GM20431 (cell line): ENCODE data around the gene SMG6.
"Not testable (repeated sequence)": the region's sequence is repeated elsewhere in the genome, so short reads cannot be mapped to it uniquely, and the experiment has no call there.

Experiments
- in situ Hi-C: fragments of 300-500 bp; cut with MseI, MboI; formaldehyde crosslinking; loops from one replicate; pipeline ENCODE4 v1.15.0; 2020; ENCODE audit warnings: low sequenced_read_pairs; ENCODE audit not compliant: unreplicated experiment

The SMG6 gene

DNA sequence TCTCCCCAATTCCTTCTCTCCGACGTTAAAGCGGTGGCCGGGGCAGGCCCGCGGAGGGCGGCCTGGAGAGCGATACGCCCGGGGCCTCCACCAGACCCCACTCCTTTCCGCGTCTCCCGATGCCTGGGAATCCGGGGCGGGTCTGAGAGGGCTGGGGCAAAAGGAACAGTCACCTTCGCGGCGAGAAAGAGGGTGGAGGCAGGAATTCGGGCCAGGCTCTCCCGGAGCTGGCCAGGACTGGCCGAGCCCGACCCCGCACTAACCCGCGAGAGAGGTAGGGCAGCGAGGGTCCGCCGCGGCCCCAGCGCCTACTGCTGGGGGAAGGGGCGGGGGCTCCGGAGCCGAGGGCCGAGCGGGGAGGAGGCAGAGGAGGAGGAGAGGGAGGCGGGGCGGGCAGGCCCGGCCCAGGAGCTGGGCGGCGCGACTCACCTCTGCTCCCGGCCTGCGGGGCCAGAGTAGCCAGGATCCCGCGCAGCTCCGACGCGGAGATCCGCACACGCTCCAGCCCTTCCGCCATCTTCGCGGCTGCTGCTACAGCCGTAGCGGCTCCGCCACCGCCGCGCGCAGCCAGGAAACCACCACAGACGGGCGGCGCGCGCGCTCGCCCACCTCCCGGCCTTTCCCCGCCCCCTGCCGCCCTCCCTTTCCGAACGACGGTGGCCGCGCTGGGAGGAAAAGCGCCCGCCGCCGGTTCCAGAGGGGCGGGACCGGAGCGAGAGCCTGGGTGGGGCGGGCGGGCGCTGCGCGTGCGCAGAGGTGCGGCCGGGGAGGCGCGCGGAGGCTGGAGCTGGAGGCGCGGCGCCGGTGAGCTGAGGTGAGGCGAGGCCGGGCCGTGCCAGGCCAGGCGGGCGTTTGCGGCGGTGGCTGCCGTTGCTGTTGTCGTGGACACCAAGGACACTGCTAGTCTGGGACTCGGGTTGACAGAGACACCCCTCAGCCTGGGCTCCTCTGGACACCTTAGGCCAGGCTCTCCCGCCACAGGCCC, at the start of gene SMG6, which contains the start of gene SRR:
SMG6 (minus strand) TSS at position 582 of the 985 bp plus-strand sequence; CDS start at position 517, 65 bp downstream.
SRR (plus strand) TSS at position 747 of the 985 bp plus-strand sequence. CDS start 11,611 bp downstream, outside the sequence.
- in situ Hi-C loops: no loop called here

DNA sequence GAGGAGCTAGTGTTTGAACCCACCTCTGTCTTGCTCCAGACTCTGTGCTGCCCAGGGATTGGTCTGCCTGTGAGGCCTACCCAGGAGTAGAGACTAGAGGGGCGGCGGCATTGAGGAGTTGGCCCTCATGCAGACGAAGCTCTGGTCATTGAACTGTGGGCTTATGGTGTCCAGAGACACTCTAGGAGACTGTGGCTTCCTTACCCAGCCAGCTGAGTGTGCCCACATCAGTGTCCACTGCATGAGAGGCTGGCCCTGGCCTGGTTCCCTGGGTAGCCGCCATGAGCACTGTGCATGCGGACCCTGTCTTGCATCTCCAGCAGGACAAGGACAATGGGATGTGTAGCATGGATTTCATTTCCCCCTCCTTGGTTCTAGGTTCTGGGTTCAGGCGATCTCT, 47.7 kb upstream of the SMG6 start:
- in situ Hi-C loops: no loop called here

DNA sequence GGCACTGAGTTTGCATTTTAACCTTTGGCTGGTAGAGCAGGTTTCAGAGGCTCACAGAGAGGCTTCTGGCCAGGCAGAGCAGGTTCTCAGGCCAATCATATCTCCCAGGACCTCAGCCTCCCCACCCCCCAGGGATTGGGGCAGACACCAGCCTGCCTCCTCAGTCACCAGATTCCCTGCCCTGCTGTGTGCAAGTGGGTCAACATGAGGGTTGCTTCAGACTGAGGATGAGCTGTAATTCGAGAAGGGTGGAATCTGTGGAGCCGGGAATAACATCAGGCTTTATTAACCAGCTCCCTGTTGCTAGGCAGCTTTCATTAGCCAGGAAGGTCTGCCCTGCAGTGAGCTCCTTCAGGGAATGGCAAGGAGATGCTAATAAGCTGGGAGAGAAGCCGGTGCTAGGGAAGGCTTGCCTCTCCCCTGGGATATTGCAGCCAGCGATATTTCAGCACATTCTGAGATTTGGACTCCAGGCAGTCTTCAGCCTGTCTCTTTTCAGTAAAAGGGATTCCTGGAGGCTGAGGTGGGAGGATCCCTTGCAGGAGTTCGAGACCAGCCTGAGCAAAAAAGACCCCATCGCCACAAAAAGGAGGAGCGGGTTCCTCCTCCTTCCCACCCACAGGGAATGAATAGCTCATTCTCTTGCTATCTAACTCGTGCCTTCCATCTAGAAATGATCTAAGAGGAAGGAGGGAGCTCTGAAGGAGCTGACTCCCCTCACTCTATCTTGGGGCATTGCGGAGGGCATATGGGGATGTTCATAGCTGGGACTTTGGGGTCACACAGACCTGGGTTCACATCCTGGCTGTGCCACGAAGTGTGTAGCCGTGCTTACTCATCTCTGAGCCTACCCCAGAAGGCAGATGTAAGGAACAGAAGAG, 44.5 kb upstream of the SMG6 start:
- in situ Hi-C loops: no loop called here

DNA sequence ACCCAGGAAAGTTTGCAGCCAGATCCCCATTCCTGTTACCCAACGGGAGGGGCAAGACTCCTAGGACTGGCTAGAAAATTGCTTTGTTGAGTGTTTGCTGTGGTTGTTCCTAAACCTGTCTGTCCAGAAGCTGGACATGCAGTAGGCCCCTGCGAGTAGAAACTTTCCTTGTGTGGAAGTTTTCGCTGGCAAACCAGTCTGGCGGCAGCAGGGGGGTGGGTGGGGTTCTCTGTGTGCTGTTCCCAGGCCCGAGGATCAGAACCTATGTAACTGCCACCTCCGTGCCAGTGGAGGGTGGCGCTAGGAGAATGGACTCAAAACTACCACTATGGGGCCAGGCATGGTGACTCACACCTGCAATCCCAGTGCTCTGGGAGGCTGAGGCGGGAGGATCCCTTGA, 42.9 kb upstream of the SMG6 start:
- in situ Hi-C loops: no loop called here

DNA sequence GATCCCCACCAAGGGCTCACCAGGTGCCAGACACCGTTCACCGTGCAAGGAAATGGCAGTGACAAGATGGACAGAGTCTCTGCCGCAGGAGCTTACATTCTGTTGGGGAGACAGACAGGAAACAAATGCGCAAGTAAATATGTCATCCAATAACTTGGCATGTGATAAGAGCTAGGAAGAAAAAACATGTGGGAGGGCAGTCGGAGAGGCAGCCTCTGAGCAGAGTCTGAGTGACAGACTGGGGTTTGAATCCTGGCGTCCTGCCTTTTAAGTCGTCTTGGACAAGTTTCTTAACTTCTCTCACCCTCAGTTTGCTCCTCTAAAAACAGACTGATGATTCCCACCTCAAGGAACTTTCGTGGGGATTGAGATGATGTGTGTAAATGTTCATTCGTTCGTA, 40.9 kb upstream of the SMG6 start:
- in situ Hi-C loops: no loop called here

DNA sequence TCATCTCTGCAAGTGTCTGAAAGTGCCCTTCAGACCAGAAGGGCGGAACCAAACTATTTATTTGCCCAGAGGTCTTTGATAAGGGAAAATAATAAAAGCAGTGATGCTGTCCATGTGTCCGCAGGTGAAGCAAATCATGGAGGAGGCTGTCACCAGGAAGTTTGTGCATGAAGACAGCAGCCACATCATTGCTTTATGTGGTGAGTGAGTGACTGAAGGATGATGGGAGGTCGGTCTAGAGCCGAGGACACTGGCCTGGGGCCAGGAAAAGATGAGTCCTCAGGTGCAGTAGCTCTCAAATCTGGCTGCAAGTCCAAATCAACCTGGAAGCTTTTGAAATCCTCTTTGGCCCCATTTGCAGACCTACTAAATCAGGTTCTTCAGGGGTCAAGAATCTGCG, 39.8 kb upstream of the SMG6 start:
- in situ Hi-C loops: no loop called here

DNA sequence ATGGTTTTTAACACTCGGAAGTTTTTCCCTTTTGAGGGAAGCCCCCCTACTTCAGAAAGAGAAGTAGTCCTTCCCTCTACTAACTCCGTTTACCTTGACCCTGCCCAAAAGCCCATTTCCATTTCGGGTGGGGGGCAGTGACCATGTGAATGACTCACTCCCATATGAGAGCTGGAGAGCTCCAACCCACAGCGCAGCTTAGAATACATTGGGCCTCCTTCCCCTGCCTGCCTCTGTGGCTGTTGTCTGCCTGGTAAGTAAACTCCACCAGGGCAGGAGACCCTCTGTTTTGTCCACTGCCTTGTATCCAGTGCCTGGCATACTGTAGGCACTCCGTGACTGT, 34.7 kb upstream of the SMG6 start:
- in situ Hi-C loops: no loop called here

DNA sequence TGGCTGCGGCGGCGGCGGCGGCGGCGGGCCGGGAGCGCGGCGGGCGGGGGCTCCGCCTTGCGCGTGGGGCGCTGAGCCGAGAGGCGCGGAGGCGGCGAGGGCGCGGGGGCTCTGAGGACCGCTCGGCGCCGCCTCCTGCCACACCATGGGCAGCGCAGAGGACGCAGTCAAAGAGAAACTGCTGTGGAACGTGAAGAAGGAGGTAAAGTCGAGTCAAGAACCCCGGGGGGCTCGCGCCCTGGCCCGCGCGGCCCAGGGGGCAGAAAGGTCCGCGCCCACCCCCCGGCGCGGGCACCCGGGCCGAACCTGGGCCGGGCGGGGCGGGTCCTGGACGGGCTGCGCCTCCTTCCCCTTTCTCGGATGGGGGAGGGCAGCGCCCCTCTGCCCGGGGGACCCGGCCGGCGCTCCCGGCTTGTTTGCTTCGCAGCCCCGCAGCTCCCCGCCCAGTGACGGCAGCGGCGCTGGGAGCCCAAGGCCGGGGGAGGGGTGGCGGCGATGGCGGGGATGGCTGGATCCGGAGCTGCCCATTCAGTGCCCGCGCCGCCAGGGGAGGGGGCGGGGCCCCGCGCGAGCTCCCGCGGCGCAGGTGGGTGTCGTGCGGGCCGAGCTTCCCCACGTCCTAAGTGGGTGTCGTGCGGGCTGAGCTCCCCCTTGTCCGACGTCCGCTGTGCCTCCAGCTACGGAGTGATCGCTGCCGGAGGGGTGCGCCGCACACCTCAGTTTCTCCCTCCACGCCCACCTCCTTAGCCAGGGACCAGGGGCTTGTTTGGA, 34.1 kb upstream of the SMG6 start:
- in situ Hi-C loops: no loop called here

DNA sequence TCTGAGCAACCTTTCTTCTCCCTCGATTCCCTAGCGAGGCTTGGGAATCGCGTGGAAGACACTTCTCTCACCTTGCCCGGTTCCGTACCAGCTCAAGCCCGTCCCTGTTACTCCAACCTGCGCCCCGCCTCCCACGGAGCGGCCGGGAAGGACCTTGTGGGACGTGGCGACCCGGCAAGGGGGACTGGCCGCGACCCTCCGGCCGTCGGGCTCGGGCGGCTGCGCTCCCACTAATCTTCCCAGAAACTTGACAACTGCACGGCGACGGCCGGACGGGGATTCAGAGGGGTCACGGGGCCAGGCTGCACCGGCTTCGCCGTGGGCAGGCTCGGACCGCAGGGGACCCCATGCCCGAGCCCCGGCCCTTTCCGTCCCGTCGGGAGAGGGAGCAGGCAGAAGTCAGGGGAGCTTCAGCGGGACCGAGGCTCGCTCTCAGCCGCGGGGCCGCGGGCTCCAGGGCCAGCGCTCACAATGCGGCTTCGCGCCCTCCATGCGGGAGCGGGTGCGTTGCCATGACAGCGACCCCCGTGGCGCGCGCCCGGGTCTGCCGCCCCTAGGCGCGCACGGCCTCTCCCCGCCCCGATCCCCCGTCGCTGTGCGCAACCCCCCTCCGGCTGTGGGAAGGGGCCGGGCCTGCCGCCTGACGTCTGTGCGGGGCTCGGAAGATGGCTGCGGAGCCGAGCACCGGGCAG, 33.4 kb upstream of the SMG6 start, which contains the start of gene SGSM2:
SGSM2 (plus strand) TSS at position 650 of the 692 bp plus-strand sequence. CDS start 188 bp downstream, outside the sequence.
- in situ Hi-C loops: no loop called here

DNA sequence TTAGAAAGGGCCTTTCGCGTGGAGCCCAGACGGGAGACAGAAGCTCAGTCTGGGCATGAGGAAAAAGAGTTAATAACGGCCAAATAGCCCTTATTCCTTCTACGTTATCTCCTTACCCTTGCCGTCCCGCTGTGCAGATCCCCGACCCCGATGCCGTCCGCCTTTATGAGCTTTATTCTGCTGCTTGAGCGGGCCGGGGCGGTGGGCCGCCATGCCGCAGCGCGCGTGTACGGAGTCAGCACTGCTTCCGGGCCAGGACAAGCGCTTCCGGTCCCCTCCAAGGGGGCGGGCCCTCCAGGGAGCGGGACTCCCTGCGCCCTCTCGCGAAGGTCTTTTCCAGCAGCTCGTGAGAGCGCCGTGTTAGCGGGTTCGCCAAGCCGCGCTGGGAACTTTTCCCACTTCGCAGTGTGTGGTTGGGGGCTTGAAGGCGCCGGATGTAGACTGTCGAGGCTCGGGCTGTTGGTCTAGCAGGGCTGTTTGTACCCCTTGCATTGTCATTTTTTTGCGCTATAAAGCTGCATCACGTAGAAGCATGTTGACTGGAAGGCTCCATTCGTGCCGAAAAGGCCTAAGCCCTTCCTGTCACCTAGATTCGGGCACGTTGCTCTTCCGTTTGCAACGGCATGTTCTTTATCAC, 32.7 kb upstream of the SMG6 start, which contains the start of gene TSR1:
TSR1 (minus strand) TSS at position 243 of the 637 bp plus-strand sequence; CDS start at position 213, 30 bp downstream.
- in situ Hi-C loops: no loop called here

DNA sequence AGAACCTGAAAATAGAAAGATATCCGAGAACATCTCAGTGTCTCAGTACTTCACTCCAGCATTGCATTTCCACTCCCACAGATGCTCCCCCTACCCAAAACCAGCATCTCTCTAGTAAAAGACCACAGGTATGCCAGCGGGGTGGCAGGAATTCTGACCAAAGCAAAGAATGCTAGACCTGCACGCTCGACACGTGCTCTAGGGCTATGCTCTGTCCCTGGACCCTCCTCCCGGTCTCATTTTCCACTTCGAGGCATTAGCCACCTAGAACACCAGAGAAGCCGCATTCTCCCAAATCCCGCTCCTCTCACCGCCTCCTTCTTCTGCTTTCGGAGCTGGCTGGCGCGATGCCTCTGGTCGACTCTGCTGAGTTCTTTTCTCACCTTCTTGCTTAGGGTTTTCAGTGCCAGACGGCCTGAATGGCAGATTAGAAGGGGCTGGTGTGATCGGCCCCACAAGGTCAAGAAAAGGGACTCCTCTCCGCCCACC, 32.2 kb upstream of the SMG6 start:
- in situ Hi-C loops: no loop called here

DNA sequence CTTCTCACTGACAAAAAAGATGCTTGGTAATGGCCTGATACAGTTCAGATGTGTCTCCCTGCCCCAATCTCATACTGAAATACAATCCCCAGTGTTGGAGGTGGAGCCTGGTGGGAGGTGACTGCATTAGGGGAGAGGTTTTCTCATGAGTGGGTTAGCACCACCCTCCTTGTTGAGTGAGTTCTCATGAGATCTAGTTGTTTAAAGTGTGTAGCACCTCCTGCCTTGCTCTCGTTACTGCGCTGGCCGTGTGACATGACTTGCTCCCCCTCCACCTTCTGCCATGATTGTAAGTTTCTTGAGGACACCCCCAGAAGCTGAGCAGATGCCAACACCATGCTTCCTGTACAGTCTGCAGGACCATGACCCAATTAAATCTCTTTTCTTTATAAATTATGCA, 27.7 kb upstream of the SMG6 start:
- in situ Hi-C loops: no loop called here

DNA sequence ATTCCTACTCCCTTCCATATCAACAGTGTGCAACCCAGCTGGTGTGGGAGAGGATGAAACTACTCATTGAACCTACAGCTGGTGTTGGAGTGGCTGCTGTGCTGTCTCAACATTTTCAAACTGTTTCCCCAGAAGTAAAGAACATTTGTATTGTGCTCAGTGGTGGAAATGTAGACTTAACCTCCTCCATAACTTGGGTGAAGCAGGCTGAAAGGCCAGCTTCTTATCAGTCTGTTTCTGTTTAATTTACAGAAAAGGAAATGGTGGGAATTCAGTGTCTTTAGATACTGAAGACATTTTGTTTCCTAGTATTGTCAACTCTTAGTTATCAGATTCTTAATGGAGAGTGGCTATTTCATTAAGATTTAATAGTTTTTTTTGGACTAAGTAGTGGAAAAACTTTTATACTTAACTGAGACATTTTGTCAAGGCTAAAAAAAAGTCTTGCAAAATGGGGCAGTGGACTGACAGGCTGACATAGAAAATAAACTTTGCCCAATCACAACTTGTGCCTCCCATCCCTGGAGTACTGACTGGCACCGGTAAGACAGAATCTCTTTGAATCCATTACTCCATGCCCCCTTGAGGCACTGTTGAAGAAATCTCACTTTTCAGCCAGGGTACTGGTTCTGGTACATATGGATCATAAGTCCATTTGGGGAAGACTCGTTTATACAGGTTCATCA, 20.2 kb upstream of the SMG6 start:
- in situ Hi-C loops: no loop called here

DNA sequence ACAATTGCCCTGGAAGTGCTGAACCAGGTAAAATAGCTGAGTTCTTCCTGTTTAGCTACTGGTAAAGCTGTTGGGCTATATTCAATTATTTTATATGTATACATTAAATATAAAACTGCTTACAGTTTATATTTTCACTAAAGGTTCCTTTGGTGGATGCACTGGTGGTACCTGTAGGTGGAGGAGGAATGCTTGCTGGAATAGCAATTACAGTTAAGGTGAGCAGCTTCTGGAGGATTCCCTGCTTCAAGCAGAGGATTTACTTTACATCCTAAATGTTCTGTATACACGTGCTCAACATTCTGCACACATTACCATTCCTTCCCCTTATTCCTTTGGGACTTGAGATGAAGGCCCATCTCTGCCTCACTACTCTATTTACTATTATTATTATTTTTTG, 17.8 kb upstream of the SMG6 start:
- in situ Hi-C loops: no loop called here

DNA sequence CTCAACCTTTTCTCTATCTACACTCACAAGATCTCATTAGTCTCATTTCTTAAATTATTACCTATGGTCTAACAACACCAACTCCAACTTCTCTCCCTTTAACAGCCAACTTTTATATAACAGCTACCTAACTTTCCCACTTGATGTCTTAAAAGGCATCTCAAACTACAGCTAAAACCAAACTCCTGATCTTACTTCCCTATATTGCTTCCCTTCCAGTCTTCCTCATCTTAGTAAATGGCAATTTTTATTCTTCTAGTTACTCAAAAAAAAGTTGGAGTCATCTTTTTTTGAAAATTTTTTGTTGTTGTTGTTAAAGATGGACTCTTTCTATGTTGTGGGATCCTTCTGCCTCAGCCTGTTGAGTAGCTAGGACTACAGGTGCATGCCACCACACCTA, 15.5 kb upstream of the SMG6 start:
- in situ Hi-C loops: no loop called here

DNA sequence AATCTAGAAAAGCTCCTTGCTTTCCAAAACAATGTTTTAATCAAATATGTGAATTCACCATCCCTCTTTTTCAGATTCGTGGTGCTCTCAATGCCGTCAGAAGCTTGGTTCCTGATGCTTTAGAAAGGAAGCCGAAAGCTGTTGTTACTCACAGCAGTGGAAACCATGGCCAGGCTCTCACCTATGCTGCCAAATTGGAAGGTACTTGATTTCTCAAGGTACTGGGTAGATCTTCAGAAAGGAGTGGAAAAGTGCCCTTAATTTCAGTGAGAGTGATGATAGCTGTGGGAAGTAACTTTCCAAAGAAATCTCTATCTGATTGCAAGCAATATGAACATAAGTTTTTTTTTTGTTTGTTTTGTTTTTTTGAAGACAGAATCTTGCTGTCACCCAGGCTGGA, 14.2 kb upstream of the SMG6 start:
- in situ Hi-C loops: no loop called here

DNA sequence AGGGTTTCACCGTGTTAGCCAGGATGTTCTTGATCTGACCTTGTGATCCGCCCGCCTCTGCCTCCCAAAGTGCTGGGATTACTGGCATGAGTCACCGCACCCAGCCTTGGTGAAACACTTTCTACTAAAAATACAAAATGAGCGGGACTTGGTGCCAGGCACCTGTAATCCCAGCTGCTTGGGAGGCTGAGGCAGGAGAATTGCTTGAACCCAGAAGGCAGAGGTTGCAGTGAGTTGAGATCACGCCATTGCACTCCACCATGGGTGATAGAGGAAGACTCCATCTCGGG, 13.3 kb upstream of the SMG6 start:
- in situ Hi-C loops: not testable (repeated sequence)

DNA sequence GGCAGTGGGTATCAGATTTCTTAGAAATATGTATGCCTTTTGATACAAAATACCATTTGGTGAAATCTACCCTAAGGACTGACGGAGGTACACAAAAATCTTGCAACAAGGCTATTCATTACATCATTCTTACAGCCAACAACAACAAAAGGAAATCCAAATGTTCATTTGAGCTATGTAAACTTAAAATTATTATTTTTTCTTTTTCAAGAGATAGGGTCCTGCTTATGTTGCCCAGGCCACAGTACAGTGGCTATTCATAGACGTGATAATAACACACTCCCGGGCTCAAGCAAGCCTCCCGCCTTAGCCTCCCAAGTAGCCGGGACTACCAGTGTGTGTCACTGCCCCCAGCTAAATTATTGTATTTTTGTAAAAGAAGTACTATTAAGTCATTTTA, 9.2 kb upstream of the SMG6 start:
- in situ Hi-C loops: no loop called here
